Stimulated activated CD8-positive, alpha-beta memory T cell treated with anti-CD3 and anti-CD28 coated beads, Interleukin-4, amount 100 ng/mL, for 4 hours (primary cell): ENCODE results near the gene SCRN3.
"Not testable (repeated sequence)": the region's sequence is repeated elsewhere in the genome, so short reads cannot be mapped to it uniquely, and the experiment has no call there.

Experiments used
- DNase-seq, 2 donors: peaks; one replicate each; pipeline ENCODE4 v3.0.0-alpha.2; 2020; ENCODE audit warnings: low read depth in 2 of 2, low spot score in 1 of 2

The SCRN3 gene

GRCh38 chr2:174395284-174395968, at the start of gene SCRN3:
SCRN3 (plus strand) TSS chr2:174395730; CDS start chr2:174398284, 2,554 bp downstream.
- DNase-seq = peak; percentile 40 to 53

GRCh38 chr2:174350018-174350417, 45.5 kb upstream of the SCRN3 start:
- no peak for DNase-seq

GRCh38 chr2:174350593-174351181, 44.8 kb upstream of the SCRN3 start:
- no peak for DNase-seq

GRCh38 chr2:174353004-174353403, 42.5 kb upstream of the SCRN3 start:
- DNase-seq = no peak

- DNase-seq = no peak
Observed at GRCh38 chr2:174356347-174356746, 39.2 kb upstream of the SCRN3 start.

GRCh38 chr2:174359663-174360062, 35.9 kb upstream of the SCRN3 start:
- DNase-seq = not testable (repeated sequence)

GRCh38 chr2:174362949-174363348, 32.6 kb upstream of the SCRN3 start:
- DNase-seq = no peak

GRCh38 chr2:174363492-174364225, 31.9 kb upstream of the SCRN3 start:
- not testable (repeated sequence) for DNase-seq

GRCh38 chr2:174364628-174365027, 30.9 kb upstream of the SCRN3 start:
- DNase-seq = no peak

GRCh38 chr2:174365571-174365970, 30.0 kb upstream of the SCRN3 start:
- no peak for DNase-seq

GRCh38 chr2:174368691-174369090, 26.8 kb upstream of the SCRN3 start:
- no peak for DNase-seq

- no peak for DNase-seq
Observed at GRCh38 chr2:174376967-174377366, 18.6 kb upstream of the SCRN3 start.

- no peak for DNase-seq
Observed at GRCh38 chr2:174383796-174384195, 11.7 kb upstream of the SCRN3 start.

GRCh38 chr2:174385201-174385600, 10.3 kb upstream of the SCRN3 start:
- no peak for DNase-seq

GRCh38 chr2:174388706-174389105, 6.8 kb upstream of the SCRN3 start:
- DNase-seq = not testable (repeated sequence)

- DNase-seq = no peak
Observed at GRCh38 chr2:174389542-174389941, 6.0 kb upstream of the SCRN3 start.

- not testable (repeated sequence) for DNase-seq
Observed at GRCh38 chr2:174390303-174390702, 5.2 kb upstream of the SCRN3 start.

GRCh38 chr2:174392706-174393105, 2.8 kb upstream of the SCRN3 start:
- no peak for DNase-seq

GRCh38 chr2:174395969-174396630, 570 bp downstream of the SCRN3 start:
- no peak for DNase-seq

- no peak for DNase-seq
Observed at GRCh38 chr2:174397773-174398172, 2.2 kb downstream of the SCRN3 start.

GRCh38 chr2:174399171-174399570, 3.6 kb downstream of the SCRN3 start:
- no peak for DNase-seq

- no peak for DNase-seq
Observed at GRCh38 chr2:174400853-174401252, 5.3 kb downstream of the SCRN3 start.
